Measurements from ENCODE around the gene CIZ1. TPM values are rescaled to one million over a fixed set of nuclear protein-coding genes. Genes with fewer than 3 reads are reported as not detected.

Gene CIZ1
- total RNA-seq, 1 experiment from 2014 or later: 104 TPM

DNA sequence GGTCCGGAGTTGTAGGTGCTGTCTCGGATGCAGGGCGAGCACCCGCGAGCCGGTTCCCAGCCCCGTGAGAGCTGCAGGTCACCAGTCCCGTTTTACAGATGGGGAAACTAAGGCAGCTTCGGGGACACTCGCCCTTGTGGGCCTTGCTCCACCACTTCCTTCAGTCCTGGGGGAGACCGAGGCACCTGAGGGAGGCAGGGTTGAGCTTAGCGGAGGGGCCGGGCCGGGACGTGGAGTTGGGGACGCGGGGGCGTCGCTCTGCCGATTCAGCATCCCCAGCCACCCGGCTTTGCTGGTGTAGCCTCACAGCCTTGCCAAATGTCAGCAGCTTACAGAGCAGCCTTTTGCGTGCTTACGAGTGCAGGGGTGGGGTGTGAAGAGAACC lies 30.8 kb downstream of the CIZ1 start:
- H4K5ac ChIP-seq (ENCODE audit: insufficient read length, low read depth, low read length): no peak overlapping the region
- no peak overlapping the region for H2BK15ac ChIP-seq (ENCODE audit: low read depth, low read length)
- H3K56ac ChIP-seq (ENCODE audit: insufficient read length, low read depth, low read length): no peak overlapping the region
- H3K23ac ChIP-seq (ENCODE audit: insufficient read length, low read depth, low read length): no peak overlapping the region
- peaks cover 5 to 30% (median 12%) of the 10 kb centered on the region in 3 experiments; a peak in 5 of 7 replicates for H3K36me3 Mint-ChIP-seq (ENCODE audit: insufficient read depth in 1 of 3, low read depth in 3 of 3)
- peak overlapping the region; percentile 93 for H3K14ac ChIP-seq (ENCODE audit: insufficient read depth, low read length)
- H2BK12ac ChIP-seq (ENCODE audit: insufficient read length, low read depth, low read length): no peak overlapping the region
- H3K4ac ChIP-seq (ENCODE audit: low read depth, low read length): no peak overlapping the region
- TF ChIP-seq, protein P1, sequence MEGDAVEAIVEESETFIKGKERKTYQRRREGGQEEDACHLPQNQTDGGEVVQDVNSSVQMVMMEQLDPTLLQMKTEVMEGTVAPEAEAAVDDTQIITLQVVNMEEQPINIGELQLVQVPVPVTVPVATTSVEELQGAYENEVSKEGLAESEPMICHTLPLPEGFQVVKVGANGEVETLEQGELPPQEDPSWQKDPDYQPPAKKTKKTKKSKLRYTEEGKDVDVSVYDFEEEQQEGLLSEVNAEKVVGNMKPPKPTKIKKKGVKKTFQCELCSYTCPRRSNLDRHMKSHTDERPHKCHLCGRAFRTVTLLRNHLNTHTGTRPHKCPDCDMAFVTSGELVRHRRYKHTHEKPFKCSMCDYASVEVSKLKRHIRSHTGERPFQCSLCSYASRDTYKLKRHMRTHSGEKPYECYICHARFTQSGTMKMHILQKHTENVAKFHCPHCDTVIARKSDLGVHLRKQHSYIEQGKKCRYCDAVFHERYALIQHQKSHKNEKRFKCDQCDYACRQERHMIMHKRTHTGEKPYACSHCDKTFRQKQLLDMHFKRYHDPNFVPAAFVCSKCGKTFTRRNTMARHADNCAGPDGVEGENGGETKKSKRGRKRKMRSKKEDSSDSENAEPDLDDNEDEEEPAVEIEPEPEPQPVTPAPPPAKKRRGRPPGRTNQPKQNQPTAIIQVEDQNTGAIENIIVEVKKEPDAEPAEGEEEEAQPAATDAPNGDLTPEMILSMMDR (conservative IDR thresholded peaks at IDR 0.05): no peak
- peak overlapping the region; percentile 76 to 82 for H3K4me3 Mint-ChIP-seq
- no peaks in the 10 kb centered on the region for H3K9me3 ChIP-seq (ENCODE audit: control insufficient read depth, low read depth, low read length)
- WGBS (ENCODE audit: extremely low coverage, insufficient read length, low lambda C conversion rate): no CpG with 5 or more reads among the region's 23 CpGs
- peak overlapping the region; percentile 82 for H3K9ac ChIP-seq (ENCODE audit: extremely low read depth, insufficient read length, low read length)
- H3K79me1 ChIP-seq (ENCODE audit: insufficient read depth, low read depth, low read length, poor library complexity, severe bottlenecking): no peaks in the 10 kb centered on the region
- no peaks in the 10 kb centered on the region for H3K27me3 Mint-ChIP-seq (ENCODE audit: low read depth)
- H3K18ac ChIP-seq (ENCODE audit: insufficient read length, low read depth, low read length): peak overlapping the region; percentile 83
- H2BK20ac ChIP-seq (ENCODE audit: low read depth, low read length, poor library complexity, severe bottlenecking): no peak overlapping the region
- no peaks in the 10 kb centered on the region for H3K79me2 ChIP-seq (ENCODE audit: insufficient read depth, low read length)
- H3K27ac Mint-ChIP-seq: 0 out of 7 replicates have a peak overlapping the region, but pooled peaks of 1 of the 3 experiments have one; percentile 44
- no peaks in the 10 kb centered on the region; the same call in 1 of the 2 replicates for H3K4me1 ChIP-seq (ENCODE audit: insufficient read depth, low read length)
- no peak overlapping the region for H2AFZ ChIP-seq (ENCODE audit: low read length)
- no peak overlapping the region for H3K27ac ChIP-seq (ENCODE audit: insufficient read length, low read depth, low read length)
- no peaks in the 10 kb centered on the region for H3K27me3 ChIP-seq (ENCODE audit: insufficient read depth, low read length)
- no peak overlapping the region for H3T11ph ChIP-seq (ENCODE audit: low read length)
- H2BK5ac ChIP-seq (ENCODE audit: insufficient read length, low read length): no peak overlapping the region
- DNase-seq: no peak
- no peaks in the 10 kb centered on the region for H4K20me1 ChIP-seq (ENCODE audit: control insufficient read depth, insufficient read depth, insufficient read length)
- H4K91ac ChIP-seq (ENCODE audit: insufficient read length, low read depth, low read length): no peak overlapping the region
- H3K4me2 ChIP-seq (ENCODE audit: insufficient read depth, insufficient read length, low read length): peak overlapping the region; percentile 69
- peaks cover 6 to 8% of the 10 kb centered on the region in 2 experiments for H3K4me1 Mint-ChIP-seq
- no peak overlapping the region for H2BK120ac ChIP-seq (ENCODE audit: low read depth, low read length, poor library complexity, severe bottlenecking)
- H2AK5ac ChIP-seq (ENCODE audit: insufficient read length, low read length): no peak overlapping the region
- no peak overlapping the region for H4K8ac ChIP-seq (replicated peaks; ENCODE audit: insufficient read length, low read depth, low read length)
- H3K9me3 Mint-ChIP-seq: no peaks in the 10 kb centered on the region
- H3K23me2 ChIP-seq (ENCODE audit: insufficient read length, low read depth, low read length, poor library complexity, severe bottlenecking): peaks cover 7% of the 10 kb centered on the region

Measured in H9 (cell line).